ENCODE results near the gene PDE6G.

Gene PDE6G

GRCh38 chr17:81687770-81688541 lies 31.6 kb upstream of the PDE6G start:
- DNase-seq (ENCODE audit: low spot score): no peak

GRCh38 chr17:81686614-81687013 lies 30.3 kb upstream of the PDE6G start:
- DNase-seq (ENCODE audit: low spot score): no peak

DNA sequence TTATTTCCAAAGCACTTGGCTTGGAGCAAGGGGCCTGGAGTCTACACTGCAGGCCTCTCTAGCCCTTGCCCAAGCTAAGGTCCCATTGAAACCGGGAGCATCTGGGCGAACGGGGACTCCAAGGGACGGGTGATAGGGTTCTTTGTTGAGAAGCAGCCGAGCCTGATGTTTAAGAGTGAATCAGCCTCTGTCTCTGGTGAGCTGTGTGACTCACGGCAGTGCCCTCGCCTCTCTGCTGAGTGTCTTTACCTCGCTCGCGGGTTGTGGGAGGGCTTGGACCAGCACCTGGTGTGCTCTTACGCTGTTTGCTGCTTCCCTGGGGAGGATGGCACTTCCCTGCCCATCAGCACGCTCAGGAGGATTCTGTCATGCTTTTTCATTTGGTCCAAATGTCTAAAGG lies 28.8 kb upstream of the PDE6G start:
- peak; percentile 96 for DNase-seq (ENCODE audit: low spot score)

DNA sequence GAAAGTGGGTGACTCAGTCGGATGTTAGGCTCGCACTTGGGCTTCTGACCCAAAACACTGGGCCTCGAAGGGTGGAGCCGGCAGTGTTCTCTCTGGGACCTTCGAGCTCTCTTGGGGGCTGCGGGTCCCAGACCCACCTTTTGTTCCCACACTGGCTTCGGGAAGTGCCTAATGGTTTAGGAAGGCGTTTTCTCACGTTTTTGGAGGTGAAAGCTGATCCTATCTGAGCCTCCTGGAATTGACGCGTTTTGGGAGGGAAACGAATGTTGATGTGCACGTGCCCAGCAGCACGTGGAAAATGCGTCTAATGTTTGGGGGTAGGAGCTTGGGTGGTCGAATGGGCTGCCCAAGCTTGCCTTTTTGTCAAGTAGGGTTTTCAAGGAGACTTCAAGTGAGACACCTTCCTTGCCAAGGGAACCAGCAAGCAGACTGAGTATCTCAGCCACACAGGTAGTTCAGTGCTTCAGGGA lies 28.1 kb upstream of the PDE6G start:
- no peak for DNase-seq (ENCODE audit: low spot score)

- peak; percentile 100 for DNase-seq (ENCODE audit: low spot score)
These were observed 27.5 kb upstream of the PDE6G start, which contains the start of the genes ARL16 and HGS for GRCh38 chr17:81683584-81684441. Gene ARL16 (minus strand): TSS chr17:81683797. CDS start chr17:81683753, 44 bp downstream. Gene HGS (plus strand): TSS chr17:81684011. CDS start chr17:81684067, 56 bp downstream.

DNA sequence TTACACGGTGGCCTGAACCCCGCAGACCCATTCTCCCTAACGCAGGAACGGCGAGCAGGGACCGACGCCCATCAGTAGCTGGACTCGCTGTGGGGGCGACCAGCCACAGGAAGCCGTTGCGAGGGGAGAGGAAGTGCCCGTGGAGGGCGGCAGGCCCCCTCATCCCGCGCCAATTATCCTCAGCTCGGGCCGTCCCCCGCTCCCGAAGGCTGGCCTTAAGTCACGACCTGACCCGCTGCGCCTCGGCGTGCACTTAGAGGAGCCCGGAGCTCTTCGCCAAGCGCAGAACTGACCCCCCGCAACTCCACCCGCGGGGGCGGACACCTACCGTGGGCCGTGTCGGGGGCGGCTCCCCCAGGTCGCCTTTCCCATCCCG lies 26.9 kb upstream of the PDE6G start:
- DNase-seq (ENCODE audit: low spot score): no peak

DNA sequence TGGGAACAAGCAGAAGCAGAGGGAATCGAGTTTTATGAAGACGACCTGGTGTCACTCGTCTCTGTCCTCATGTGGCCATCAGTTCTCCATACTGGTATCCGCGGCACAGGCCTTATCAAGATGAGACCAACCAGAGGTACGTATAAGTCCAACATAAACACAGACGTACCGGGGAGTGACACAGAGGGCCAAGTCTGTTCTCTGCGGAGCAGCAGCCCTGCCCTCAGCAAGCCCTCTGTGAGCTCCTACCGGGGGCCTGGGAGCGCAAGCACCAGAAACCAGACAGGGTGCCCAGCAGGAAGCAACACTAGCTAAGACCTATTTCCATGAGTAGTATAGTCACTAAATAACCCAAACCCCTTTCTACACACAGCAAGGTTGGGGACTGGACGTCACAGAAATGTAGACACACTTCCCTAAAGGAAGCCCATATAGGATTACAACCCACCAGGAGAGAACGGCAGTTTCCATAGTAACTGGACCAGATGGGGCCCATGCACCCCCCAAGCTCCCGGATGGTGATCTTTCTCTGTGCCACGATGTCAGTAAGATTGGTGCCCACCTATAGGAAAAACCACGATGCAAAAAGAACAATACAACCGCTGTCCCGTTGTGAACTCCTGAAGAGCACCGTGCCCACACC lies 26.3 kb upstream of the PDE6G start:
- DNase-seq (ENCODE audit: low spot score): peak; percentile 10

DNA sequence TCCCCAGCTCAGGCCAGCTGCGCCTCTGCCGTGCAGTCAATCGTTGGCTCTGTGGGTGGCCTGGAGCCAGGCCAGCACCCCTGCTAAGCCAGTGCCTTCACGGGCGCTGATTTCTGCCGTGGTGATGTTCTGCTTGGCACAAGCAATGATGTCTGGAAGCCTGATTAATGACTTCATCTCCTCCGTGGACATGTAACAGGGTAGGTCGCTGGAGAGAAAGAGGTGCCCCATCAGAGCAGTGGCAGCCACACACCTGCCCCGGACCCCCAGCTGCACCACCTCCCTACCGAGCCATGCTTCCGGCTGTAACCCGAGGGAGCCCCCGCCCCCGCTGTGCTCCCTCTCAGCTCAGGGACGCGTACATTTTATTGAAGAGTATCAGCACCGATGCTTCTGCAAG lies 25.3 kb upstream of the PDE6G start:
- DNase-seq (ENCODE audit: low spot score): peak; percentile 89

DNA sequence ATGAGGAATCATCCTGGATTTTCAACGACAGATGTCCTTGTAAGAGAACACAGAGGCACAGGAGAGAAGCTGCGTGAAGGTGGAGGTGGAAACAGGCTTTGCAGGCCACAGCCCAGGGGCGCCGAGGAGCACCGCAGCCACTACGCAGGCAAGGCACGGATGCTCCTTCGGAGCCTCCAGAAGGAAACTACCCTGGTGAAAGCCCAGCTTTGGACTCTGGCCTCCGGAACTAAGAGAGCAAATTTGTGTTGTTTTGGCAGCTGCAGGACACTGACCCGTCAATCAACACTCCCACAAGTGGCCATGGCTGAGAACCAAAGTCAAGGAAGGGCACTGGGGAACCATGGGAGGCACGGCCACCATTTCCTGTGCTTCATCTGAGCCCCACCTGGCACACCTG lies 23.8 kb upstream of the PDE6G start:
- DNase-seq (ENCODE audit: low spot score): no peak

DNA sequence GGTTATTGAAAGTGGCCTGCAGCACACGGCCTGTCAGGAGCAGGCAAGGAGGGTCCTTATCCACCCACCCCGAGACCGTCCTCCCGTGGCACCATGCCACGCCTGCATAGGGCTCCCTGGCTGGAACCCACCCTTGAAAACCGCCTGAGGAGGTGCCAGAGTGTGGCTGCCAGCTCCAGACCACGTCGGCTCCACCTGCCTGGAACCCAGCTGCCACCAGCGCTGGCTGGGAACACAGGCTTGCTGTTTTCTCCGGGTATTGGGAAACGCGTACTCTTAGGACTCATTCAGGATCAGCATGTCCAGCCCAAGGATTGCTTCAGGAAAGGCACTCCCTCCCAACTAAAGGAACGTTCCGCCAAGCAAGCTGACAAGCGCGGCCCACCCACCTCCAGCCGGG lies 20.6 kb upstream of the PDE6G start:
- no peak for DNase-seq (ENCODE audit: low spot score)

DNA sequence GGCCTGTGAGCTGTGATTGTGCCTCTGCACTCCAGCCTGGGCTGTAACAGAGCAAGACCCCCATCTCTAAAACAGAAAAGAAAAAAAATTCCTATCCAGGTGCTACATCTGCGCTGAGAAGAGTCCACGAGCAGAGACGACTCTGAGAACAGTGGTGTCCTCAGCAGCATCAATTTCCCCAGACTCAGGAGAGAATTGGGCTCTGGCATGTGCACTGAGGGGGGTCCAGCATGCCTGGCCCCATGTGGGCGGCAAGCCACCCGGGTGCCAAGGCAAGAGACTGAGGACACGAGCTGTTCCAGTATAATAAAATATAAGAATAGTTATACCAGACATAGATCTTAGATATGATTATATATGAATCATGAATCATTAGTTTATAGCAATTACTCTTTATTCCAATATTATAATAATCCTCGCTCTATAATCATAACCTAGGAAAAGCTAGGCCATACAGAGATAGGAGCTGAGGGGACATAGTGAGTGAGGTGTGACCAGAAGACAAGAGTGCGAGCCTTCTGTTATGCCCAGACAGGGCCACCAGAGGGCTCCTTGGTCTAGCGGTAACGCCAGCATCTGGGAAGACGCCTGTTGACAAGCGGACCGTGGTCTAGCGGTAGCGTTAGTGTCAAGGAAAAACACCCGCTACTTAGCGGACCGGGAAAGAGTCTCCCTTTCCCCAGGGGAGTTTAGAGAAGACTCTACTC lies 19.3 kb upstream of the PDE6G start:
- peak; percentile 50 for DNase-seq (ENCODE audit: low spot score)

GRCh38 chr17:81673561-81674258 lies 17.4 kb upstream of the PDE6G start:
- DNase-seq (ENCODE audit: low spot score): no peak

DNA sequence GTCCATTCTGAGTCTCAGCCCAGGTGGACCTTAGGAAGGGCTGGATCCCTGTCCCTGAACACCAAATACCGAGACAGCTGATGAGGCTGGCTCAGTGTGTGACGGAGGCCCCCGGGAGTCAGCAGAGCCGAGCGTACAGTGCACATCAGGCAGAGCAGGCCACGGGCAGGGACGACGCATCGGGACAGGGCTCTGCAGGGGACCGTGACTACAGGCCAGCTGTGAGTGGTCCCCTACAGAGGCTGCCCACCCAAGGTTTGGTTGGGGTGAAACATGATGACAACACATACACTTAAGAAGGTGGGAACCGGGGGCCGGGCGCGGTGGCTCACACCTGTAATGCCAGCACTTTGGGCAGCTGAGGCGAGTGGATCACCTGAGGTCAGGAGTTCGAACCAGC lies 16.6 kb upstream of the PDE6G start:
- DNase-seq (ENCODE audit: low spot score): no peak

DNA sequence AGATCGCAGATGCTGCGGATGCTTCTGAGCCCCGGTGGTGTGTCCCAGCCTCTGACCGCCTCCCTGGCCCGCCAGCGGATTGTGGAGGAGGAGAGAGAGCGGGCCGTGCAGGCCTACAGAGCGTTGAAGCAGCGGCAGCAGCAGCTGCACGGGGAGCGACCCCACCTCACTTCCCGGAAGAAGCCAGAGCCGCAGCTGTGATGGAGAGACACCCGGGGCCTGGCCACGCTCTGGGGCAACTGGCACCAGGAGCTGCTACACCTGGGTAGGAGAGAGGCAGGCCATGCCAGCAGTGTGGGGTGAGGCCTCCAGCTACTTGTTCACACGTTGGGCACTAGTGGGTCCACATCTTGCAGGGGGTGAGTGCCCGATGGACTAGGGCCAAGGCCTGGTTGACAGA lies 16.2 kb upstream of the PDE6G start:
- DNase-seq (ENCODE audit: low spot score): no peak

DNA sequence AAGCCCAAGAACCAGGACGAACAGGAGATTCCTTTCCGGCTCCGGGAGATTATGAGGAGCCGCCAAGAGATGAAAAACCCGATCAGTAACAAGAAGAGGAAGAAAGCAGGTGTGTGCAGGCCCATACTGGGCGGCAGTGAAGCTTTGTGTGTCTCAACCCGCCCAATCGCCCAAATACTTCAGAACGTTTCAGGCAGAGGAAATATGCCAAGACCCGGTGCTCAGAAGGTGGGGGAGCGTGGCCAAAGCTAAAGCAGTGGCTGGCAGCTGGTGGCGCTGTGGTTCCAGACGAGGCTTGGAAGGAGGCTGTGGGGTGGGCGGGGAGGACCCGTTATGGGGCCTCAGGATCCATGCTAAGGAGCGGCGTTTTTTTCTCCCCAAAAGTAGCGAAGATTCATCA lies 11.4 kb upstream of the PDE6G start:
- DNase-seq (ENCODE audit: low spot score): no peak

GRCh38 chr17:81666342-81667191 lies 10.2 kb upstream of the PDE6G start, which contains the start of the genes CCDC137 and OXLD1:
Gene CCDC137 (plus strand): TSS chr17:81666737. CDS start chr17:81666767, 30 bp downstream.
Gene OXLD1 (minus strand): TSS chr17:81666605. CDS start chr17:81666577, 28 bp downstream.
- peak; percentile 96 for DNase-seq (ENCODE audit: low spot score)

- DNase-seq (ENCODE audit: low spot score): no peak
These were observed 9.7 kb upstream of the PDE6G start for GRCh38 chr17:81666092-81666341.

- peak; percentile 55 for DNase-seq (ENCODE audit: low spot score)
These were observed 9.1 kb upstream of the PDE6G start for GRCh38 chr17:81665205-81666091.

- DNase-seq (ENCODE audit: low spot score): no peak
These were observed 7.7 kb upstream of the PDE6G start for GRCh38 chr17:81664051-81664470.

All from kidney tubule cell (primary cell).